H1 (cell line): ENCODE results near the gene PSMC3. TPM values are rescaled to one million over a fixed set of nuclear protein-coding genes. Genes with fewer than 3 reads are reported as not detected.

ENCODE experiments used
- CTCF ChIA-PET: fragments of 300-600 bp; sonication (Branson Sonifier 250); formaldehyde crosslinking; loops from one replicate; lab custom pipeline; 2021; ENCODE audit not compliant: partially characterized antibody; lab: Charles Lee
- POLR2A ChIA-PET: fragments of 300-600 bp; sonication (Branson Sonifier 250); formaldehyde crosslinking; loops from one replicate; lab custom pipeline; 2021; ENCODE audit warnings: inconsistent platforms; ENCODE audit not compliant: partially characterized antibody; lab: Charles Lee
- DNase-seq, 2 experiments: peaks; one replicate each; pipeline versions ENCODE4 v3.0.0 to v3.0.0-alpha.2; 2010 to 2022; ENCODE audit warnings: low spot score in 2 of 2, low read depth in 1 of 2, mixed read lengths in 1 of 2
- FAIRE-seq: peaks from 2 replicates; lab custom pipeline; 2011; peaks lifted over from hg19 to GRCh38; lab: Jason Lieb, UNC
- H2AFZ ChIP-seq: 2 replicates; pipeline ENCODE4 v1.8.1; 2012; ENCODE audit warnings: low read length, inconsistent platforms
- H2AK5ac ChIP-seq: 2 replicates; pipeline ENCODE4 v1.6.1; 2013; ENCODE audit warnings: low read depth, low read length
- H2BK120ac ChIP-seq: replicated peaks from 2 replicates; pipeline ENCODE3; 2013; ENCODE audit warnings: low read depth, low read length, inconsistent platforms
- H2BK12ac ChIP-seq: 2 replicates; pipeline ENCODE4 v1.6.1; 2013; ENCODE audit warnings: low read depth, low read length
- H2BK15ac ChIP-seq: 2 replicates; pipeline ENCODE4 v1.6.1; 2013; ENCODE audit warnings: low read length
- H2BK20ac ChIP-seq: 2 replicates; pipeline ENCODE4 v1.6.1; 2013; ENCODE audit warnings: low read length
- H2BK5ac ChIP-seq: 2 replicates; pipeline ENCODE4 v1.6.1; 2013; ENCODE audit warnings: low read depth, low read length
- H3K14ac ChIP-seq: 2 replicates; pipeline ENCODE4 v1.6.1; 2013; ENCODE audit warnings: inconsistent platforms; ENCODE audit not compliant: insufficient read length
- H3K18ac ChIP-seq: 2 replicates; pipeline ENCODE4 v1.6.1; 2013; ENCODE audit warnings: low read length; ENCODE audit errors: extremely low read depth
- H3K23ac ChIP-seq: 2 replicates; pipeline ENCODE4 v1.6.1; 2013; ENCODE audit warnings: inconsistent platforms; ENCODE audit not compliant: insufficient read length
- H3K23me2 ChIP-seq: 2 replicates; pipeline ENCODE4 v1.6.1; 2013; ENCODE audit warnings: low read depth, low read length
- H3K27ac ChIP-seq: 2 replicates; pipeline ENCODE4 v1.6.1; 2011; ENCODE audit warnings: low read depth, low read length, inconsistent platforms
- H3K27me3 ChIP-seq, 4 experiments: replicated peaks in 1 of 4; 1 replicate in 1 of 4; 2 replicates in 3 of 4; pipeline versions ENCODE4 v1.6.1 to v1.8.1; 2011 to 2013; ENCODE audit warnings: low read length in 3 of 4, mild to moderate bottlenecking in 3 of 4, inconsistent platforms in 2 of 4, mixed read lengths in 2 of 4, moderate library complexity in 1 of 4; ENCODE audit not compliant: control insufficient read depth in 3 of 4, insufficient read depth in 3 of 4; ENCODE audit errors: extremely low read depth in 1 of 4
- H3K36me3 ChIP-seq, 4 experiments: 2 replicates each; pipeline versions ENCODE4 v1.6.1 to v1.8.1; 2011 to 2013; ENCODE audit warnings: mild to moderate bottlenecking in 4 of 4, low read length in 3 of 4, moderate library complexity in 2 of 4, control low read depth in 1 of 4, inconsistent platforms in 1 of 4; ENCODE audit not compliant: insufficient read depth in 4 of 4, control insufficient read depth in 2 of 4
- H3K4ac ChIP-seq: replicated peaks from 2 replicates; pipeline ENCODE3; 2013; ENCODE audit warnings: low read length, low read depth, mixed read lengths, inconsistent platforms; ENCODE audit not compliant: insufficient read length
- H3K4me1 ChIP-seq, 4 experiments: replicated peaks in 1 of 4; 1 replicate in 1 of 4; 2 replicates in 3 of 4; pipeline versions ENCODE4 v1.6.1 to v1.8.1; 2011 to 2013; ENCODE audit warnings: low read length in 3 of 4, inconsistent platforms in 2 of 4, mixed read lengths in 1 of 4; ENCODE audit not compliant: insufficient read depth in 4 of 4, control insufficient read depth in 3 of 4
- H3K4me2 ChIP-seq, 2 experiments: 2 replicates each; pipeline versions ENCODE4 v1.6.1 to v1.8.1; 2011 to 2013; ENCODE audit warnings: low read depth in 2 of 2, low read length in 2 of 2, control low read depth in 1 of 2, inconsistent platforms in 1 of 2, mild to moderate bottlenecking in 1 of 2; ENCODE audit not compliant: insufficient read depth in 1 of 2
- H3K4me3 ChIP-seq, 4 experiments: fragments of 200-600, 300-600 bp in 1 of 4; sonication (generic), shearing (Covaris generic), sonication (Bioruptor Twin) in 1 of 4; 2 replicates each; pipeline versions ENCODE4 v1.5.1 to v1.8.1; 2011 to 2016; ENCODE audit warnings: low read length in 4 of 4, low read depth in 3 of 4, control low read depth in 2 of 4, inconsistent platforms in 2 of 4, mild to moderate bottlenecking in 2 of 4, mixed read lengths in 1 of 4, moderate library complexity in 1 of 4; ENCODE audit not compliant: insufficient read depth in 2 of 4; ENCODE audit errors: extremely low read depth in 1 of 4
- H3K56ac ChIP-seq: replicated peaks from 2 replicates; pipeline ENCODE3; 2013; ENCODE audit warnings: low read depth, mild to moderate bottlenecking, mixed read lengths, low read length, inconsistent platforms; ENCODE audit not compliant: insufficient read length
- H3K79me1 ChIP-seq: 2 replicates; pipeline ENCODE4 v1.6.1; 2013; ENCODE audit warnings: low read depth, low read length, control low read depth
- H3K79me2 ChIP-seq, 2 experiments: 2 replicates each; pipeline versions ENCODE4 v1.6.1 to v1.8.1; 2012 to 2013; ENCODE audit warnings: low read length in 2 of 2, mild to moderate bottlenecking in 2 of 2, inconsistent platforms in 1 of 2; ENCODE audit not compliant: insufficient read depth in 2 of 2, control insufficient read depth in 1 of 2
- H3K9ac ChIP-seq, 4 experiments: replicated peaks in 1 of 4; 1 replicate in 1 of 4; 2 replicates in 3 of 4; pipeline versions ENCODE4 v1.6.1 to v1.8.1; 2011 to 2013; ENCODE audit warnings: low read depth in 3 of 4, low read length in 3 of 4, control low read depth in 2 of 4, mild to moderate bottlenecking in 2 of 4, moderate library complexity in 2 of 4, inconsistent platforms in 1 of 4; ENCODE audit errors: extremely low read depth in 1 of 4
- H3K9me3 ChIP-seq, 2 experiments: 2 replicates each; pipeline versions ENCODE4 v1.6.1 to v1.8.1; 2012 to 2013; ENCODE audit warnings: mild to moderate bottlenecking in 2 of 2, moderate library complexity in 2 of 2, control low read depth in 1 of 2, inconsistent platforms in 1 of 2, low read depth in 1 of 2, low read length in 1 of 2, mixed read lengths in 1 of 2; ENCODE audit not compliant: insufficient read depth in 2 of 2
- H4K20me1 ChIP-seq, 2 experiments: replicated peaks in 1 of 2; 2 replicates each; pipeline versions ENCODE3 to v1.8.1; 2011 to 2013; ENCODE audit warnings: inconsistent platforms in 2 of 2, low read length in 2 of 2, mild to moderate bottlenecking in 1 of 2; ENCODE audit not compliant: insufficient read depth in 2 of 2, control insufficient read depth in 1 of 2
- H4K5ac ChIP-seq: 2 replicates; pipeline ENCODE4 v1.6.1; 2013; ENCODE audit warnings: low read length, low read depth, mixed read lengths, inconsistent platforms; ENCODE audit not compliant: insufficient read length
- H4K8ac ChIP-seq: 2 replicates; pipeline ENCODE4 v1.8.0; 2013; ENCODE audit warnings: mild to moderate bottlenecking, moderate library complexity, low read length, inconsistent platforms; ENCODE audit not compliant: insufficient read depth; ENCODE audit errors: extremely low read depth
- H4K91ac ChIP-seq: replicated peaks from 2 replicates; pipeline ENCODE3; 2013; ENCODE audit warnings: low read length, mixed read lengths, inconsistent platforms; ENCODE audit not compliant: insufficient read length
- CBX8 ChIP-seq: fragments of 300-800, 300-1000 bp; sonication (generic); IDR thresholded peaks from 2 replicates; pipeline ENCODE4 v1.7.1; 2016; ENCODE audit warnings: low read depth, low read length, borderline replicate concordance
- KDM1A ChIP-seq: fragments of 200-600, 300-600 bp; sonication (generic); IDR thresholded peaks from 2 replicates; pipeline ENCODE4 v1.7.1; 2016; ENCODE audit warnings: mild to moderate bottlenecking, low read length, borderline replicate concordance
- MAFK ChIP-seq: IDR thresholded peaks from 2 replicates; pipeline ENCODE4 v1.6.1; 2012; ENCODE audit warnings: low read depth, mild to moderate bottlenecking, improper control_type of control experiment, low read length
- SIRT6 ChIP-seq: IDR thresholded peaks from one replicate; pipeline ENCODE4 v1.7.1; 2012; ENCODE audit warnings: low read length, inconsistent platforms
- WGBS, 2 experiments: shearing (Covaris generic) in 1 of 2; methylation state at CpG; one replicate each; pipeline versions ENCODE4 v1.1.6 to v1.1.7; 2013 to 2015; ENCODE audit warnings: low lambda C conversion rate in 2 of 2, mixed read lengths in 2 of 2, inconsistent platforms in 1 of 2, low coverage in 1 of 2, missing lambda C conversion rate in 1 of 2; ENCODE audit not compliant: insufficient replicate concordance in 2 of 2, insufficient coverage in 1 of 2, insufficient read length in 1 of 2; ENCODE audit errors: extremely low coverage in 1 of 2, missing lambda C conversion rate in 1 of 2; 5-methylcytosine and 5-hydroxymethylcytosine counted together
- polyA plus RNA-seq, 7 experiments: library from polyadenylated mRNA; depleted of rRNA in 3 of 7; stranded (reverse) in 5 of 7; unstranded in 2 of 7; fragments of >200 nt in 5 of 7; fragments of 200-250 nt in 2 of 7; gene quantifications; 1 replicate in 5 of 7; 2 replicates in 1 of 7; 4 replicates in 1 of 7; pipeline versions ENCODE4 v1.2.1 to v1.2.3, GENCODE V29; 2011 to 2013; ENCODE audit warnings: missing spikeins in 2 of 7, mixed read lengths in 2 of 7
- total RNA-seq: library from RNA; stranded (reverse); fragmentation: NEBNext Ultra II Directional; extraction: Animal tissue kit (Norgen Biotek cat#: 25700); gene quantifications from 2 replicates; pipeline ENCODE4 v1.2.1, GENCODE V29; 2021

The PSMC3 gene
- total and polyA plus RNA-seq, 2 of the 8 experiments (the other 6 are each of a cell fraction or from before 2014, with no cell fraction given): 105 to 160 TPM

- no peak overlapping the region for H3K4me3 ChIP-seq
- no peaks in the 10 kb centered on the region for H3K9me3 ChIP-seq
- H3K27ac ChIP-seq: no peak overlapping the region
- no peak for FAIRE-seq
- no peaks in the 10 kb centered on the region for H3K79me2 ChIP-seq
- no peak overlapping the region for H4K8ac ChIP-seq
- WGBS, 2 experiments: 93% methylated on average over 9 of the region's 9 CpGs; no CpG with 5 or more reads in 1 of the 2 experiments
- no peak overlapping the region for H4K91ac ChIP-seq
- H3K23ac ChIP-seq: no peak overlapping the region
- H2AFZ ChIP-seq: 0 out of 2 replicates have a peak overlapping the region, but pooled peaks have one; percentile 29
- POLR2A ChIA-PET: interaction anchor here (0.7 to 1.6 kb wide), 4 partner anchors 11 to 20 kb away, joined by 3 to 5 read pairs (median 4); partner anchors contain the start of gene SLC39A13
- H3K36me3 ChIP-seq: no peaks in the 10 kb centered on the region
- H3K79me1 ChIP-seq: no peaks in the 10 kb centered on the region
- CTCF ChIA-PET: interaction anchor here (1.0 to 10.7 kb wide), 6 partner anchors 11 to 61 kb away, joined by 3 to 78 read pairs (median 6); partner anchors contain the start of gene SPI1
- no peak for TF ChIP-seq KDM1A
- no peak for TF ChIP-seq CBX8
- no peak for TF ChIP-seq SIRT6
- TF ChIP-seq MAFK: no peak
- no peak overlapping the region for H3K4ac ChIP-seq
- no peak overlapping the region for H4K5ac ChIP-seq
- no peak overlapping the region for H2BK120ac ChIP-seq
- H3K27me3 ChIP-seq: no peaks in the 10 kb centered on the region
- H2BK20ac ChIP-seq: no peak overlapping the region
- no peak overlapping the region for H2BK12ac ChIP-seq
- no peak overlapping the region for H3K14ac ChIP-seq
- no peaks in the 10 kb centered on the region for H4K20me1 ChIP-seq
- peaks cover 0 to 7% (median 3%) of the 10 kb centered on the region in 4 experiments; a peak in 2 of 7 replicates for H3K4me1 ChIP-seq
- no peak overlapping the region for H2BK15ac ChIP-seq
- H3K9ac ChIP-seq: no peak overlapping the region
- no peak overlapping the region for H3K56ac ChIP-seq
- H3K18ac ChIP-seq: 0 out of 2 replicates have a peak overlapping the region, but pooled peaks have one; percentile 60
- H3K4me2 ChIP-seq: no peak overlapping the region
- no peak overlapping the region for H2AK5ac ChIP-seq
- no peaks in the 10 kb centered on the region for H3K23me2 ChIP-seq
- no peak for DNase-seq
- H2BK5ac ChIP-seq: peak overlapping the region; percentile 7; the same call in 1 of the 2 replicates
Observed at GRCh38 chr11:47394050-47394321, 32.3 kb downstream of the PSMC3 start.
